Measurements from ENCODE around the gene SDK2. TPM values are rescaled to one million over a fixed set of nuclear protein-coding genes. Genes with fewer than 3 reads are reported as not detected.

The SDK2 gene
- total RNA-seq, 1 donor from 2014 or later, result 11.0 TPM

GRCh38 chr17:73546770-73547536 lies 97.3 kb downstream of the SDK2 start:
- H3K4me1 ChIP-seq (ENCODE audit: control insufficient read depth in 3 of 3, insufficient read depth in 3 of 3, low read length in 3 of 3), result no peaks in the 10 kb centered on the region
- no peaks in the 10 kb centered on the region for H3K9me3 ChIP-seq (ENCODE audit: control insufficient read depth in 3 of 3, low read length in 3 of 3)
- H3K36me3 ChIP-seq (ENCODE audit: control insufficient read depth in 3 of 3, insufficient read depth in 3 of 3, low read length in 3 of 3), result no peaks in the 10 kb centered on the region
- peaks cover 5 to 29% (median 29%) of the 10 kb centered on the region in 3 donors for H3K27me3 ChIP-seq (ENCODE audit: control insufficient read depth in 3 of 3, insufficient read depth in 3 of 3, low read length in 3 of 3)
- no peak overlapping the region for H3K27ac ChIP-seq (ENCODE audit: low read depth, low read length)
- H3K9ac ChIP-seq (ENCODE audit: low read depth in 1 of 3, low read length in 3 of 3), result no peak overlapping the region
- H3K4me3 ChIP-seq (ENCODE audit: low read length in 3 of 3), result no peak overlapping the region

DNA sequence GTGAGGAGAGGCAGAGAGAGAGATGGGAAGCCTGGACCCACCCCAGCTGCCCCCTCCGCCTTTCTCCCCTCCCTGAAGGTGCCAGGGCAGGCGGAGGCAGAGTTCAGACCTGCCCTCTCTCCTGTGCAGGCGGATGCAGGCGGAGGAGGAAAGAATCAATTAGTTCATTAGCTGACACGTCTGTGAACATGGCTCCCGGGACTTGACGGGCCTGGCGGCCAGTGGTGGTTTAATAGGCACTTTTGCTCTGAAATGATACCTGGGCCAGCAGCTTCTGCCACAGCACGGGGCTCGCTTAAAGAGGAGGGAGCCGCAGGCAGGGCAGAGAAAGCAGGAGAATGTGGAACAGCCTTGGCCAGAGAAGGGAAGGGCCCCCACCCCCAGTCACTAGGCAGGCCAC lies 98.1 kb downstream of the SDK2 start:
- Histone ChIP-seq H3K27me3 (ENCODE audit: control insufficient read depth in 3 of 3, insufficient read depth in 3 of 3, low read length in 3 of 3) (peaks cover 5 to 33% (median 30%) of the 10 kb centered on the region in 3 donors), H3K4me3 (ENCODE audit: low read length in 3 of 3) (no peak overlapping the region), H3K9me3 (ENCODE audit: control insufficient read depth in 3 of 3, low read length in 3 of 3) (no peaks in the 10 kb centered on the region)

GRCh38 chr17:73545109-73546032 lies 98.9 kb downstream of the SDK2 start:
- Histone ChIP-seq H3K9me3 (ENCODE audit: control insufficient read depth in 3 of 3, low read length in 3 of 3) (no peaks in the 10 kb centered on the region), H3K36me3 (ENCODE audit: control insufficient read depth in 3 of 3, insufficient read depth in 3 of 3, low read length in 3 of 3) (no peaks in the 10 kb centered on the region), H3K27me3 (ENCODE audit: control insufficient read depth in 3 of 3, insufficient read depth in 3 of 3, low read length in 3 of 3) (peaks cover 5 to 33% (median 29%) of the 10 kb centered on the region in 3 donors), H3K9ac (ENCODE audit: low read depth in 1 of 3, low read length in 3 of 3) (no peak overlapping the region), H3K27ac (ENCODE audit: low read depth, low read length) (no peak overlapping the region), H3K4me3 (ENCODE audit: low read length in 3 of 3) (no peak overlapping the region), H3K4me1 (ENCODE audit: control insufficient read depth in 3 of 3, insufficient read depth in 3 of 3, low read length in 3 of 3) (no peaks in the 10 kb centered on the region)

More for the DNA sequence above, 98.1 kb downstream of the SDK2 start:
- Histone ChIP-seq H3K36me3 (ENCODE audit: control insufficient read depth in 3 of 3, insufficient read depth in 3 of 3, low read length in 3 of 3) (no peaks in the 10 kb centered on the region), H3K27ac (ENCODE audit: low read depth, low read length) (no peak overlapping the region), H3K4me1 (ENCODE audit: control insufficient read depth in 3 of 3, insufficient read depth in 3 of 3, low read length in 3 of 3) (no peaks in the 10 kb centered on the region), H3K9ac (ENCODE audit: low read depth in 1 of 3, low read length in 3 of 3) (no peak overlapping the region)

GRCh38 chr17:73544333-73544732 lies 99.9 kb downstream of the SDK2 start:
- Histone ChIP-seq H3K4me3 (ENCODE audit: low read length in 3 of 3) (no peak overlapping the region), H3K36me3 (ENCODE audit: control insufficient read depth in 3 of 3, insufficient read depth in 3 of 3, low read length in 3 of 3) (no peaks in the 10 kb centered on the region), H3K27ac (ENCODE audit: low read depth, low read length) (no peak overlapping the region), H3K4me1 (ENCODE audit: control insufficient read depth in 3 of 3, insufficient read depth in 3 of 3, low read length in 3 of 3) (no peaks in the 10 kb centered on the region), H3K9ac (ENCODE audit: low read depth in 1 of 3, low read length in 3 of 3) (no peak overlapping the region), H3K27me3 (ENCODE audit: control insufficient read depth in 3 of 3, insufficient read depth in 3 of 3, low read length in 3 of 3) (peaks cover 3 to 23% (median 23%) of the 10 kb centered on the region in 3 donors), H3K9me3 (ENCODE audit: control insufficient read depth in 3 of 3, low read length in 3 of 3) (no peaks in the 10 kb centered on the region)

DNA sequence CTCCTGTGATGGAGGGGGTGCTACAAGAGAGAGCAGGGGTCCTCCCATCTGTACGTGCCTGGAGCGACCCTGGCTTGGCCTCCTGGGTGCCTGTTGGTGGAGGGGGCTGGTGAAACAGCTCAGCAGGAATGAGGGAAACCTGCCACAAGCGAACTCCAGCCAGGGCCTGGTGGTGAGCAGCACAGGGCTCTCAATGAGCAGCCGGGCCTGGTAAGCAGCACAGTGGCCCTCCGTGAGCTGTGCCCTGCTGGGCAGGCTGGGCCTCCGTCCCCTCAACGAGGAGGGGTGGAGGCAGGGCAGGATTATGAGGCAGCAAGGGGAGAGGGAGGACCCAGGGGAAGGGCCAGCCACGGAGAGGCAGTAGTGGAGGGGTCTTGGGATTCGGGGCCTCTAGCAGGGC lies 101.9 kb downstream of the SDK2 start:
- Histone ChIP-seq H3K9ac (ENCODE audit: low read depth in 1 of 3, low read length in 3 of 3) (no peak overlapping the region), H3K9me3 (ENCODE audit: control insufficient read depth in 3 of 3, low read length in 3 of 3) (no peaks in the 10 kb centered on the region), H3K4me1 (ENCODE audit: control insufficient read depth in 3 of 3, insufficient read depth in 3 of 3, low read length in 3 of 3) (no peaks in the 10 kb centered on the region), H3K4me3 (ENCODE audit: low read length in 3 of 3) (no peak overlapping the region), H3K27ac (ENCODE audit: low read depth, low read length) (no peak overlapping the region), H3K27me3 (ENCODE audit: control insufficient read depth in 3 of 3, insufficient read depth in 3 of 3, low read length in 3 of 3) (peaks cover 3 to 18% (median 17%) of the 10 kb centered on the region in 3 donors), H3K36me3 (ENCODE audit: control insufficient read depth in 3 of 3, insufficient read depth in 3 of 3, low read length in 3 of 3) (no peaks in the 10 kb centered on the region)

DNA sequence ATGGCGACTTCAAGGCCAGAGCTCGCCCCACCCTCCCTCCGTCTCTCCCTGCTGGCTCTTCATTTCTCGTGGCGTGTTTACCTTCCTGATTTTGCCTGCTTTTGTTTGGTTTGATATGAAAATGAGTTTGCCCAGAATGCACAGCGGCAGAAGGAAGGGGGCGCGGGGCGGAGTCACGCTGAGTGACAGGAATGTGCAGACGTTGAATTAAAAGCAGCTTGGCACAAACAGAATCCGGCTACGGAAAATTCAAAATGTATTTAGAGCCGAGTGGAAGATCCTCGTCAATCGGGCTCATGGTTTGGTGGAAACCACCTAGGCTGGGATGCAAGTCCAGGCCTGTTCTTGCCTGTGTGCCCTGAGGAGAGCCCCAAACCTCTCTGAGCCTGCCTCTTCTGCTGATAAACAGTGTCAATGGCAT lies 102.7 kb downstream of the SDK2 start:
- Histone ChIP-seq H3K4me3 (ENCODE audit: low read length in 3 of 3) (no peak overlapping the region), H3K4me1 (ENCODE audit: control insufficient read depth in 3 of 3, insufficient read depth in 3 of 3, low read length in 3 of 3) (no peaks in the 10 kb centered on the region), H3K9ac (ENCODE audit: low read depth in 1 of 3, low read length in 3 of 3) (no peak overlapping the region), H3K9me3 (ENCODE audit: control insufficient read depth in 3 of 3, low read length in 3 of 3) (no peaks in the 10 kb centered on the region), H3K36me3 (ENCODE audit: control insufficient read depth in 3 of 3, insufficient read depth in 3 of 3, low read length in 3 of 3) (no peaks in the 10 kb centered on the region), H3K27me3 (ENCODE audit: control insufficient read depth in 3 of 3, insufficient read depth in 3 of 3, low read length in 3 of 3) (peaks cover 3 to 21% (median 18%) of the 10 kb centered on the region in 3 donors), H3K27ac (ENCODE audit: low read depth, low read length) (no peak overlapping the region)

DNA sequence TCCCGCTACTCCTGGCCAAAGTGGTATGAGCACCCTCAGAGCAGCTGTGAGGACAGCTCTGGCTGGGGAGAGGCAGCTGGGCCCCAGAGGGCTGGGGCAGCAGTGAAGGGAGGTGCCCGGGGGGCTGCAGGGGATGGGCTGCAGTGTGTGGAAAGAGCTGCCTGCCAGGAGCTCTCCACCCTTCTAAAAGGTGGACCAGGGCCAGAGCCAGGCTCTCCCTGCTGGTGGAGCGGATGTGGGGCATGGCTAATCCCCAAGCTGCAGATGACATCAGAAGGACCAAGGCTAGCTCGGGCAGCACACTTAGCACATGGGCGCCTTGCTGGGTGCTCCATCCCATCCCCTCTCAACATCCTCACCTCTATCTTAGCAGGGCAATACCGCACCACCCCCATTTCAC lies 103.1 kb downstream of the SDK2 start:
- H3K27me3 ChIP-seq (ENCODE audit: control insufficient read depth in 3 of 3, insufficient read depth in 3 of 3, low read length in 3 of 3), result peaks cover 3 to 25% (median 18%) of the 10 kb centered on the region in 3 donors
- no peaks in the 10 kb centered on the region for H3K4me1 ChIP-seq (ENCODE audit: control insufficient read depth in 3 of 3, insufficient read depth in 3 of 3, low read length in 3 of 3)
- H3K4me3 ChIP-seq (ENCODE audit: low read length in 3 of 3), result no peak overlapping the region
- no peaks in the 10 kb centered on the region for H3K36me3 ChIP-seq (ENCODE audit: control insufficient read depth in 3 of 3, insufficient read depth in 3 of 3, low read length in 3 of 3)
- H3K9me3 ChIP-seq (ENCODE audit: control insufficient read depth in 3 of 3, low read length in 3 of 3), result no peaks in the 10 kb centered on the region
- H3K27ac ChIP-seq (ENCODE audit: low read depth, low read length), result no peak overlapping the region
- H3K9ac ChIP-seq (ENCODE audit: low read depth in 1 of 3, low read length in 3 of 3), result no peak overlapping the region

DNA sequence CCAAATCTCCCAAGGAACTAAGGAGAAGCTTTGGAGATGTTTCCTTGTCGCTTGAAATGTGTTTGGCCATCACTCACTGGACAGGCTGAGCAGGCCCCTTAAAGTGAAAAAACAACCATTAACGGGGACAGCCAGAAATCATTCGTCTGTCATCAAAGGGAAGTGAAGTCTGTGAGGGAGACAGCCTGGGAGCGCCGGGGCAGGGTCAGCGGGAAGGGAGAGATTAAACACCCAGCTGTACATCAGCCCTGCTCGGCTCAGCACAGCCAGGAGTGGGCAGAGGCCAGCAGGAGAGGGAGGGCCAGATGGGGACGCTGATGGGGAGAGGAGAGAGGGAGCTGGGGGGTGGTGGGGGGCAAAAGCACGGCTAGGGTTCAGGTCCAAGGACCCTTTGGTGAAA lies 105.1 kb downstream of the SDK2 start:
- Histone ChIP-seq H3K4me1 (ENCODE audit: control insufficient read depth in 3 of 3, insufficient read depth in 3 of 3, low read length in 3 of 3) (no peaks in the 10 kb centered on the region), H3K4me3 (ENCODE audit: low read length in 3 of 3) (no peak overlapping the region), H3K36me3 (ENCODE audit: control insufficient read depth in 3 of 3, insufficient read depth in 3 of 3, low read length in 3 of 3) (no peaks in the 10 kb centered on the region), H3K9ac (ENCODE audit: low read depth in 1 of 3, low read length in 3 of 3) (no peak overlapping the region), H3K27ac (ENCODE audit: low read depth, low read length) (no peak overlapping the region), H3K9me3 (ENCODE audit: control insufficient read depth in 3 of 3, low read length in 3 of 3) (no peaks in the 10 kb centered on the region), H3K27me3 (ENCODE audit: control insufficient read depth in 3 of 3, insufficient read depth in 3 of 3, low read length in 3 of 3) (peaks cover 2 to 31% (median 17%) of the 10 kb centered on the region in 3 donors)

DNA sequence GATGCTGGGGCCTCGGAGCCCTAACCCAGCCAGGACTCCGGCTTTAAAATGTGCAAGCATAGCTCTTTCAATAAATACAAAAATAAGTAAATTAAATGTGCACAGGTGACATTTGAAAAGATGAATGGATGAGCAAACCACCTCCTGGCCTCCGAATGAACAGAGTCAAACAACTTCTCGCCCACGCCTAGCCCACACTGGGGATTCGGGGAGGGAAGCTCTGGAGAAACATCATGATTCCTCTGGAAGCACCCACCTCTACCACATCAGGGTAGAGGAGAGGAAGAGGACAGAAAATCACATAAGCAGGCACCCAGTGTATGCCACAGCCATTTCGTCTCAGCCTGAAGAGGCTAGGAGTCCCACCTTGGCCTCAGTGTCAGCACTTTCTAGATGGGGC lies 105.8 kb downstream of the SDK2 start:
- Histone ChIP-seq H3K27ac (ENCODE audit: low read depth, low read length) (no peak overlapping the region), H3K27me3 (ENCODE audit: control insufficient read depth in 3 of 3, insufficient read depth in 3 of 3, low read length in 3 of 3) (peaks cover 0 to 30% (median 10%) of the 10 kb centered on the region in 3 donors), H3K4me1 (ENCODE audit: control insufficient read depth in 3 of 3, insufficient read depth in 3 of 3, low read length in 3 of 3) (no peaks in the 10 kb centered on the region)

More for the DNA sequence above, 105.8 kb downstream of the SDK2 start:
- Histone ChIP-seq H3K36me3 (ENCODE audit: control insufficient read depth in 3 of 3, insufficient read depth in 3 of 3, low read length in 3 of 3) (no peaks in the 10 kb centered on the region), H3K9me3 (ENCODE audit: control insufficient read depth in 3 of 3, low read length in 3 of 3) (no peaks in the 10 kb centered on the region), H3K4me3 (ENCODE audit: low read length in 3 of 3) (no peak overlapping the region), H3K9ac (ENCODE audit: low read depth in 1 of 3, low read length in 3 of 3) (no peak overlapping the region)

Measured in skeletal muscle tissue (tissue), 4 donors.